Activated CD4-positive, alpha-beta T cell treated with anti-CD3 and anti-CD28 coated beads for 24 hours (primary cell): ENCODE data around the gene CALHM4.

Experiments used
- DNase-seq, 2 donors: peaks; one replicate each; pipeline ENCODE4 v3.0.0-alpha.2; 2020; ENCODE audit warnings: low read depth in 2 of 2

CALHM4 gene

GRCh38 chr6:116553451-116553850, at the start of gene CALHM4:
Gene CALHM4, plus strand, starts transcription at chr6:116553751. Its CDS starts 43 bp downstream, at chr6:116553794.
- no peak for DNase-seq

- DNase-seq = no peak
Observed at GRCh38 chr6:116507324-116507723, 46.2 kb upstream of the CALHM4 start.

GRCh38 chr6:116508527-116508926, 45.0 kb upstream of the CALHM4 start:
- no peak for DNase-seq

- no peak for DNase-seq
Observed at GRCh38 chr6:116511424-116512110, 42.0 kb upstream of the CALHM4 start, which contains the start of gene CALHM5. Gene CALHM5, plus strand, starts transcription at chr6:116511639. Its CDS starts 58 bp downstream, at chr6:116511697.

GRCh38 chr6:116512111-116512559, 41.4 kb upstream of the CALHM4 start:
- DNase-seq = no peak

GRCh38 chr6:116512734-116513133, 40.8 kb upstream of the CALHM4 start:
- no peak for DNase-seq

GRCh38 chr6:116513224-116513875, 40.2 kb upstream of the CALHM4 start:
- DNase-seq = no peak

- DNase-seq = no peak
Observed at GRCh38 chr6:116514111-116514510, 39.4 kb upstream of the CALHM4 start.

GRCh38 chr6:116515141-116515540, 38.4 kb upstream of the CALHM4 start:
- DNase-seq = no peak

- no peak for DNase-seq
Observed at GRCh38 chr6:116518621-116519368, 34.8 kb upstream of the CALHM4 start.

- DNase-seq = no peak
Observed at GRCh38 chr6:116522896-116523295, 30.7 kb upstream of the CALHM4 start.

GRCh38 chr6:116524236-116524635, 29.3 kb upstream of the CALHM4 start:
- no peak for DNase-seq

GRCh38 chr6:116528133-116528532, 25.4 kb upstream of the CALHM4 start:
- DNase-seq = no peak

GRCh38 chr6:116528780-116529179, 24.8 kb upstream of the CALHM4 start:
- no peak for DNase-seq

- no peak for DNase-seq
Observed at GRCh38 chr6:116529466-116530290, 23.9 kb upstream of the CALHM4 start.

- no peak for DNase-seq
Observed at GRCh38 chr6:116530436-116530835, 23.1 kb upstream of the CALHM4 start.

GRCh38 chr6:116531675-116532570, 21.6 kb upstream of the CALHM4 start:
- DNase-seq = peak; percentile 36 to 53

GRCh38 chr6:116533233-116533957, 20.2 kb upstream of the CALHM4 start:
- DNase-seq = no peak

- no peak for DNase-seq
Observed at GRCh38 chr6:116535109-116535508, 18.4 kb upstream of the CALHM4 start.

- DNase-seq = peak in 1 of 2 donors; percentile 29
Observed at GRCh38 chr6:116536216-116536621, 17.3 kb upstream of the CALHM4 start.
